BJ (cell line): ENCODE measurements around the gene GEMIN8. TPM values are rescaled to one million over a fixed set of nuclear protein-coding genes. Genes with fewer than 3 reads are reported as not detected.

ENCODE experiments used
- CTCF ChIA-PET: fragments of 350-600 bp; formaldehyde crosslinking; extraction: SDS; loops from one replicate; lab custom pipeline; 2021; ENCODE audit warnings: antibody characterized with exemption, inconsistent platforms; lab: Yijun Ruan, JAX
- POLR2A ChIA-PET: fragments of 300-600 bp; sonication (Branson Sonifier 250); formaldehyde crosslinking; extraction: SDS; loops from one replicate; lab custom pipeline; 2021; ENCODE audit warnings: antibody characterized with exemption; lab: Charles Lee
- DNase-seq: peaks from one replicate; pipeline ENCODE4 v3.0.0-alpha.2; 2011; ENCODE audit warnings: low read depth
- H3K27me3 ChIP-seq: 2 replicates; pipeline ENCODE4 v1.6.0; 2011; ENCODE audit warnings: low read length; ENCODE audit not compliant: control insufficient read depth, insufficient read depth
- H3K36me3 ChIP-seq: 2 replicates; pipeline ENCODE4 v1.5.1; 2011; ENCODE audit warnings: low read length; ENCODE audit not compliant: control insufficient read depth, insufficient read depth
- H3K4me3 ChIP-seq: 2 replicates; pipeline ENCODE4 v1.5.1; 2011; ENCODE audit warnings: low read depth, mild to moderate bottlenecking, control low read depth, low read length
- polyA plus RNA-seq: library from polyadenylated mRNA; depleted of rRNA; stranded (reverse); fragments of >200 nt; gene quantifications from 2 replicates; pipeline ENCODE4 v1.2.3, GENCODE V29; 2011
- TF ChIP-seq, protein P1 (sequence below): IDR thresholded peaks from 2 replicates; pipeline ENCODE4 v1.5.1; 2011; ENCODE audit warnings: low read depth, mild to moderate bottlenecking, control low read depth, inconsistent platforms, low read length, moderate library complexity; ENCODE audit not compliant: insufficient read depth

Gene GEMIN8
- polyA plus RNA-seq, 1 experiment, result 21.5 TPM

DNA sequence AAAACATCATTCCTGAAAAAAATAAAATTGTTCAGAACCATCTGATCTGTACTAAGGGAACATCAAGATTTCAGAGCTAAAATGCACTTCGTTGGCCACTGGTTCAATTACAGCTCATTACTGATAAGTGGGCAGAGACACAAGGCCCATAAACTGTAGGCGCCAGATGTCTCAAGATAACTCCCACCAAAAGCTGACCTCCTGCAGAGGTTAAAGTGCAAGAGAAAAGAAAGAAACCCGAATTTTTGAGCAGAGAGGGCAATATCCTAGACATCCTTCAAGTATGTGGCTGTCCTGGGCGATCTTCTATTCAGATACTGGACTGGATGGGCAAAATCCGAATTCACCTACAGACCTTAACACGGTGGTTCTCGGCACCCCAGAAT, 660 bp downstream of the GEMIN8 start:
- H3K4me3 ChIP-seq, result peak overlapping the region; percentile 59
- H3K36me3 ChIP-seq, result no peaks in the 10 kb centered on the region
- CTCF ChIA-PET, result interaction anchor here (1.6 to 1.7 kb wide), 2 partner anchors 13 to 522 kb away, joined by 6 to 7 read pairs; no protein-coding TSS in a partner anchor
- POLR2A ChIA-PET, result no interaction called here
- DNase-seq, result no peak
- TF ChIP-seq, protein P1, sequence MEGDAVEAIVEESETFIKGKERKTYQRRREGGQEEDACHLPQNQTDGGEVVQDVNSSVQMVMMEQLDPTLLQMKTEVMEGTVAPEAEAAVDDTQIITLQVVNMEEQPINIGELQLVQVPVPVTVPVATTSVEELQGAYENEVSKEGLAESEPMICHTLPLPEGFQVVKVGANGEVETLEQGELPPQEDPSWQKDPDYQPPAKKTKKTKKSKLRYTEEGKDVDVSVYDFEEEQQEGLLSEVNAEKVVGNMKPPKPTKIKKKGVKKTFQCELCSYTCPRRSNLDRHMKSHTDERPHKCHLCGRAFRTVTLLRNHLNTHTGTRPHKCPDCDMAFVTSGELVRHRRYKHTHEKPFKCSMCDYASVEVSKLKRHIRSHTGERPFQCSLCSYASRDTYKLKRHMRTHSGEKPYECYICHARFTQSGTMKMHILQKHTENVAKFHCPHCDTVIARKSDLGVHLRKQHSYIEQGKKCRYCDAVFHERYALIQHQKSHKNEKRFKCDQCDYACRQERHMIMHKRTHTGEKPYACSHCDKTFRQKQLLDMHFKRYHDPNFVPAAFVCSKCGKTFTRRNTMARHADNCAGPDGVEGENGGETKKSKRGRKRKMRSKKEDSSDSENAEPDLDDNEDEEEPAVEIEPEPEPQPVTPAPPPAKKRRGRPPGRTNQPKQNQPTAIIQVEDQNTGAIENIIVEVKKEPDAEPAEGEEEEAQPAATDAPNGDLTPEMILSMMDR, result no peak
- H3K27me3 ChIP-seq, result no peaks in the 10 kb centered on the region

DNA sequence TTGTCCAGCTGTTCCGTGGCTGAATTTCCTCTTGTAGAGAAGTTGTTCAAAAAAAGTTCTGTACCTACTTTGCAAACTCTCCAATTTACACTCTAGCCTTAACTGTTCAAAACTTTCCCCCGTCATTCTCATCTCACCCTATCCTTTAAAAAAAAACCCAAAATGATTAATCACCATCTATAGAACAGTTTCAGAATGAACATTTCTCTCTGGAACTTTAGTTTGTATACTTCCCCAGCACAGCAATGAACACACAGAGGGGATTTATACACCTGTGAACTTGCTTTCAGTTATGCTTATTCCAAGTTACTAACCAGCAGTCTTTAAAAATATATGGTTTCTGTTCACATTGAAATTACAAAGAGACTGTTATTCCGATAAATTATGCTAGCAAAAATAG, 1.2 kb downstream of the GEMIN8 start:
- TF ChIP-seq, protein P1, result no peak
- ChIA-PET CTCF (interaction anchor here (1.6 kb wide), 1 partner anchor 521 kb away, joined by 6 read pairs; no protein-coding TSS in a partner anchor), POLR2A (no interaction called here)
- peak overlapping the region; percentile 59 for H3K4me3 ChIP-seq
- no peaks in the 10 kb centered on the region for H3K36me3 ChIP-seq
- no peak for DNase-seq
- no peaks in the 10 kb centered on the region for H3K27me3 ChIP-seq

DNA sequence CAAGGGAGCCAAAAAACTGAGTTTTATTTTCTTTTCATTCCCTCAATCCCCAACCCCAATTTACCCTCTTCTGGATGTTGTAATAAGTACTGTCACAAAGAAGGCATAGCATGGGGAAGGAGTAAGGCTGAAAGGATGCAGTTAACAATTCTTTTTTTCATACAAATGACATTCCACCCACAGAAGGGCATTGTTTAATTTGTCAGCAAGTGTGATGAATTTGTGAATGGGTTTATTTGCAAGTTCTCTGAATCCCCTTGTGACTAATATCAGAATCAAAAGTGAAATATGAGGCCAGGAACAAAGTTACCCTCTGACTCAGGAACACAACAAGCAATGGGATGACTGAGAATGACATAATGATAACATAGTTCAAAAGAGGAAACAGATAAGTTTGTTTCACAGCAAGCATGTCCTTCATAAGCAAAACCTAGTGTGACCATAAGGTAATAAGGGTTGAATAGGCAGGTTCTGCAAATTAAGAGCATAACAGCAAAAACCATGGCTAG, 2.1 kb downstream of the GEMIN8 start:
- no peak for DNase-seq
- H3K27me3 ChIP-seq, result no peaks in the 10 kb centered on the region
- no peaks in the 10 kb centered on the region for H3K36me3 ChIP-seq
- TF ChIP-seq, protein P1, result no peak
- ChIA-PET CTCF (no interaction called here), POLR2A (no interaction called here)
- H3K4me3 ChIP-seq, result no peak overlapping the region

DNA sequence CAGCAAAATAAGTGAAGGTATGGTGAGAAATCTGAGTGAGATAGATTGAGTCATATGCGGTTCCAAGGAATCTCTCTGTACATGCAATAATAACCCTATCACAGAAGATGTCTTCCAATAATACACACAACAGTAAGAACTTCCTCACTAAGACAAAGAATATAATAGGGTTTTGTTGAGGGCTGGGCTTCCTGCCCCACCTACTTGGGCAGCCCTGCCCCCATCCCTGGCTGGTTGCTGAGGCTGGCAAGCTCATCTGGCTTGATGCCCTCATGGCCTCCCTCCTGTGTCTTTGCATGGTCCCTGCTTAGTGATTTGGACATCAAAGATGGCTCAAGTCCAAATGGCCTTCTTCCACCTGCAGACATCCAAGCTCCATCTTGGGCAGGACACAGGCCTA, 2.7 kb downstream of the GEMIN8 start:
- Histone ChIP-seq H3K27me3 (no peaks in the 10 kb centered on the region), H3K4me3 (no peak overlapping the region), H3K36me3 (no peaks in the 10 kb centered on the region)
- POLR2A ChIA-PET, result no interaction called here
- TF ChIP-seq, protein P1, result no peak
- DNase-seq, result no peak
- CTCF ChIA-PET, result interaction anchor here (0.7 kb wide), 1 partner anchor 126 kb away, joined by 3 read pairs; no protein-coding TSS in a partner anchor

DNA sequence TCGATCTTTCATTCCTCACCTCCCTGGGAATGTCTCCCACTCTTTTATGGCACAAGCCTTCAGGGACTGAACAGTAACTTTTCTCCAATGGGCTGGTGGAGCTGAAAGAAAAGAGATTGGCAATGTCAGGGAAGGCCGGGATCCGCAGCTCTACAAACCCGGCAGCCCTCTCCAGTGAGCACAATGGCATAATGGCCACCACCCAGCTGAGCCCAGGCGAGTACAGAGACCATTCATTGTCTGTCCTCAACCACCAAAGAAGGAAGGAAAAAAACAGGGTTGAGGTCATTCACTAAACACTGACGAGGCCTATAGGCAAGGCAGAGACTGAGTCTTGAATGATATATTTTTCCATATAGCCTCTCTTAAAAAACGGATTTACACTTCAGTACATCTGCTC, 3.6 kb downstream of the GEMIN8 start:
- POLR2A ChIA-PET, result no interaction called here
- Histone ChIP-seq H3K36me3 (no peaks in the 10 kb centered on the region), H3K27me3 (no peaks in the 10 kb centered on the region), H3K4me3 (no peak overlapping the region)
- no peak for DNase-seq
- TF ChIP-seq, protein P1, result no peak
- CTCF ChIA-PET, result no interaction called here
